GM23338 (cell line): Measurements from ENCODE around the gene SYNPR. TPM values are rescaled to one million over a fixed set of nuclear protein-coding genes. Genes with fewer than 3 reads are reported as not detected.

ENCODE experiments used
- ATAC-seq: fragments of 200-7000 bp; cut with Tn5 transposase; 3 replicates; pipeline ENCODE4 v1.9.1; 2020
- DNase-seq: peaks from one replicate; pipeline ENCODE4 v3.0.0-alpha.2; 2015; ENCODE audit warnings: low spot score
- H2AFZ ChIP-seq: fragments of 200-600 bp; sonication (generic); 2 replicates; pipeline ENCODE4 v1.8.0; 2016; ENCODE audit warnings: antibody characterized with exemption, mild to moderate bottlenecking, moderate library complexity
- H3F3A ChIP-seq: fragments of 200-600 bp; sonication (generic); replicated peaks from 2 replicates; pipeline ENCODE4 v1.8.0; 2017; ENCODE audit warnings: antibody characterized with exemption, mixed run types, low read depth
- H3K27ac ChIP-seq: fragments of 200-600 bp; sonication (generic); 2 replicates; pipeline ENCODE4 v1.6.1; 2016; ENCODE audit warnings: low read depth
- H3K27me3 ChIP-seq: fragments of 200-600 bp; sonication (generic); 2 replicates; pipeline ENCODE4 v1.8.0; 2016; ENCODE audit warnings: mild to moderate bottlenecking, mixed run types, moderate library complexity; ENCODE audit not compliant: insufficient read depth
- H3K36me3 ChIP-seq: fragments of 200-600 bp; sonication (generic); 2 replicates; pipeline ENCODE4 v1.8.0; 2016; ENCODE audit warnings: mild to moderate bottlenecking; ENCODE audit not compliant: insufficient read depth
- H3K4me1 ChIP-seq: fragments of 200-600 bp; sonication (generic); 2 replicates; pipeline ENCODE4 v1.8.0; 2016; ENCODE audit warnings: mild to moderate bottlenecking, moderate library complexity; ENCODE audit not compliant: insufficient read depth
- H3K4me2 ChIP-seq: fragments of 200-600 bp; sonication (generic); 2 replicates; pipeline ENCODE4 v1.7.1; 2017; ENCODE audit warnings: mixed run types
- H3K4me3 ChIP-seq: fragments of 200-600 bp; sonication (generic); 2 replicates; pipeline ENCODE4 v1.6.1; 2016; ENCODE audit warnings: mixed run types
- H3K79me2 ChIP-seq: fragments of 200-600 bp; sonication (generic); replicated peaks from 2 replicates; pipeline ENCODE4 v1.8.0; 2017; ENCODE audit warnings: mild to moderate bottlenecking; ENCODE audit not compliant: insufficient read depth
- H3K9me2 ChIP-seq: fragments of 200-600 bp; sonication (generic); 2 replicates; pipeline ENCODE4 v1.8.0; 2017; ENCODE audit not compliant: insufficient read depth
- H4K20me1 ChIP-seq: fragments of 200-600 bp; sonication (generic); replicated peaks from 2 replicates; pipeline ENCODE4 v1.8.0; 2017; ENCODE audit warnings: mild to moderate bottlenecking; ENCODE audit not compliant: insufficient read depth
- H3K27ac Mint-ChIP-seq: 2 replicates; pipeline ENCODE4 v1.8.0; 2020; ENCODE audit warnings: inconsistent platforms, mild to moderate bottlenecking, moderate library complexity, mixed read lengths
- H3K27me3 Mint-ChIP-seq: 3 replicates; pipeline ENCODE4 v1.8.0; 2022; ENCODE audit warnings: low read depth, mild to moderate bottlenecking, moderate library complexity, mixed read lengths, inconsistent platforms; ENCODE audit not compliant: insufficient read depth, poor library complexity
- H3K36me3 Mint-ChIP-seq: 3 replicates; pipeline ENCODE4 v1.8.0; 2021; ENCODE audit warnings: low read depth, mild to moderate bottlenecking, inconsistent platforms, moderate library complexity, mixed read lengths
- H3K4me1 Mint-ChIP-seq: 3 replicates; pipeline ENCODE4 v1.8.0; 2020; ENCODE audit warnings: mild to moderate bottlenecking, inconsistent platforms, mixed read lengths
- H3K4me3 Mint-ChIP-seq: 3 replicates; pipeline ENCODE4 v1.8.0; 2021; ENCODE audit warnings: moderate library complexity, mild to moderate bottlenecking, inconsistent platforms, mixed read lengths
- H3K9me3 Mint-ChIP-seq: 3 replicates; pipeline ENCODE4 v1.8.0; 2020; ENCODE audit warnings: moderate library complexity, mild to moderate bottlenecking, inconsistent platforms, mixed read lengths
- CREB1 ChIP-seq: fragments of 250-450 bp; sonication (Bioruptor Pico); IDR thresholded peaks from 2 replicates; pipeline ENCODE4 v1.5.0; 2020; ENCODE audit warnings: low read depth, mild to moderate bottlenecking, moderate library complexity
- EZH2 ChIP-seq: fragments of 200-600 bp; sonication (generic); IDR thresholded peaks from one replicate; pipeline ENCODE4 v1.8.0; 2017; ENCODE audit warnings: antibody characterized with exemption, mild to moderate bottlenecking, low read depth; ENCODE audit not compliant: unreplicated experiment
- EZH2phosphoT487 ChIP-seq: fragments of 200-600 bp; sonication (generic); IDR thresholded peaks from one replicate; pipeline ENCODE4 v1.8.1; 2018; ENCODE audit warnings: antibody characterized with exemption; ENCODE audit not compliant: unreplicated experiment
- JUNB ChIP-seq: IDR thresholded peaks from one replicate; pipeline ENCODE4 v1.6.1; 2016; ENCODE audit warnings: antibody characterized with exemption; ENCODE audit not compliant: unreplicated experiment
- ZNF114 ChIP-seq: fragments of 250-450 bp; sonication (Bioruptor Pico); IDR thresholded peaks from 2 replicates; pipeline ENCODE4 v1.5.0; 2020; ENCODE audit warnings: mild to moderate bottlenecking, moderate library complexity
- ZNF331 ChIP-seq: fragments of 250-450 bp; sonication (Bioruptor Pico); IDR thresholded peaks from 2 replicates; pipeline ENCODE4 v1.5.0; 2020; ENCODE audit warnings: low read depth, mild to moderate bottlenecking, moderate library complexity
- polyA plus RNA-seq: library from polyadenylated mRNA; unstranded; fragments of >200 nt; fragmentation: Nextera tagmentation; extraction: Ambion mirVana; gene quantifications from 2 replicates; pipeline ENCODE4 v1.2.1, GENCODE V29; 2016
- total RNA-seq: library from RNA; depleted of rRNA; stranded (reverse); fragments of >200 nt; shearing (Covaris generic); gene quantifications from 2 replicates; pipeline ENCODE4 v1.2.3, GENCODE V29; 2014
- TF ChIP-seq, protein P1 (sequence below): IDR thresholded peaks from one replicate; pipeline ENCODE4 v1.6.1; 2018; ENCODE audit warnings: antibody characterized with exemption; ENCODE audit not compliant: unreplicated experiment
- TF ChIP-seq, protein P2 (sequence below), 2 experiments: fragments of 200-600 bp in 1 of 2; sonication (generic) in 1 of 2; conservative IDR thresholded peaks; 2 replicates each; pipeline versions ENCODE4 v1.5.1 to v1.6.1; 2016 to 2017; ENCODE audit warnings: antibody characterized with exemption in 2 of 2, low read depth in 2 of 2, mild to moderate bottlenecking in 2 of 2, moderate library complexity in 1 of 2
- TF ChIP-seq, protein P3 (sequence below): IDR thresholded peaks from 2 replicates; pipeline ENCODE4 v1.6.1; 2016; ENCODE audit warnings: antibody characterized with exemption

The SYNPR gene
- total and polyA plus RNA-seq, 2 experiments from 2014 or later, result 0.38 to 0.55 TPM

DNA sequence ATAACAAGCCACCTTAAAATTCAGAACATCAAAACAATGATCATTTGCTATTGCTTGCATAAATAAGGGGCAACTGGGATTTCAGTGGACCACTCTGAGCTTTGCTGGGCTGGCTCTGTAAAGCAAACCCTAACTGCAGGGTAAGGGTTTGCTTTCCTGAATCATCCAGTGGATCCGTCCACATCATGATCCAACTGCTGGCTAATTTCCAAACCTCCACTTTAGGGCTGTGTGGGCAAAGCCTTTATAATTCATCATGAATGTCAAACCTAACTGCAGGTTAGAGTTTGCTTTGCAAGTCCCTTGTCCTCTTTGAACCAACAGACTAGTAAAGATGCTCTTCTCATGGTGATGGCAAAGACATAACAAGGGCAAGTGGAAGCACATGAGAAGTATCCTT is 76.1 kb downstream of the SYNPR start (continued):
- TF ChIP-seq, protein P1, sequence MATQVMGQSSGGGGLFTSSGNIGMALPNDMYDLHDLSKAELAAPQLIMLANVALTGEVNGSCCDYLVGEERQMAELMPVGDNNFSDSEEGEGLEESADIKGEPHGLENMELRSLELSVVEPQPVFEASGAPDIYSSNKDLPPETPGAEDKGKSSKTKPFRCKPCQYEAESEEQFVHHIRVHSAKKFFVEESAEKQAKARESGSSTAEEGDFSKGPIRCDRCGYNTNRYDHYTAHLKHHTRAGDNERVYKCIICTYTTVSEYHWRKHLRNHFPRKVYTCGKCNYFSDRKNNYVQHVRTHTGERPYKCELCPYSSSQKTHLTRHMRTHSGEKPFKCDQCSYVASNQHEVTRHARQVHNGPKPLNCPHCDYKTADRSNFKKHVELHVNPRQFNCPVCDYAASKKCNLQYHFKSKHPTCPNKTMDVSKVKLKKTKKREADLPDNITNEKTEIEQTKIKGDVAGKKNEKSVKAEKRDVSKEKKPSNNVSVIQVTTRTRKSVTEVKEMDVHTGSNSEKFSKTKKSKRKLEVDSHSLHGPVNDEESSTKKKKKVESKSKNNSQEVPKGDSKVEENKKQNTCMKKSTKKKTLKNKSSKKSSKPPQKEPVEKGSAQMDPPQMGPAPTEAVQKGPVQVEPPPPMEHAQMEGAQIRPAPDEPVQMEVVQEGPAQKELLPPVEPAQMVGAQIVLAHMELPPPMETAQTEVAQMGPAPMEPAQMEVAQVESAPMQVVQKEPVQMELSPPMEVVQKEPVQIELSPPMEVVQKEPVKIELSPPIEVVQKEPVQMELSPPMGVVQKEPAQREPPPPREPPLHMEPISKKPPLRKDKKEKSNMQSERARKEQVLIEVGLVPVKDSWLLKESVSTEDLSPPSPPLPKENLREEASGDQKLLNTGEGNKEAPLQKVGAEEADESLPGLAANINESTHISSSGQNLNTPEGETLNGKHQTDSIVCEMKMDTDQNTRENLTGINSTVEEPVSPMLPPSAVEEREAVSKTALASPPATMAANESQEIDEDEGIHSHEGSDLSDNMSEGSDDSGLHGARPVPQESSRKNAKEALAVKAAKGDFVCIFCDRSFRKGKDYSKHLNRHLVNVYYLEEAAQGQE, result no peak
- TF ChIP-seq ZNF114 (CRISPR knock-in tag), result no peak
- TF ChIP-seq EZH2, result no peak
- no peak for TF ChIP-seq JUNB
- no peak for TF ChIP-seq EZH2phosphoT487

DNA sequence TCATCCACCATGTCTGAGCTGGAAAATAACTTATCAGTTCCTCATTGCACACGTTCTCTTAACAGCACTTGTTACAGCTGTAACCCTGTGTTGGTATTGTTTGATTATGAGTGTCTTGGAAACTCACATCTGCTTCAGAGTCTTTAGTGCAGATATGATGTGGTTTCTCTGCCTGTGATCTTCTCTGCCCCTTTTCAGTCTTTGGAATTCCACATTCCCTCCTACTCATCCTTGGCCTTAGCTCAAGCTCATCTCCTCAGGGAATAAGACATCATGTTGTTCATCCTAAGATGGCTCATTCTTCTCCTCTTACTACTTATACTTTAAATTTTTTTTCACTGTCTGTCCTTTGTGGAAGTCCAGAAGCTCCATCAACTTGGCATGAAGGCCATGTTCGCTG is 77.7 kb downstream of the SYNPR start:
- H2AFZ ChIP-seq, result no peak overlapping the region
- no peak overlapping the region for H3K4me2 ChIP-seq
- H3K9me3 Mint-ChIP-seq, result no peaks in the 10 kb centered on the region
- H3K27ac Mint-ChIP-seq, result no peak overlapping the region
- peaks cover 3% of the 10 kb centered on the region for H3K27me3 Mint-ChIP-seq
- ATAC-seq, result no peak
- H3K4me3 Mint-ChIP-seq, result no peak overlapping the region
- peaks cover 4% of the 10 kb centered on the region for H3K4me1 Mint-ChIP-seq
- no peaks in the 10 kb centered on the region for H3K36me3 ChIP-seq
- no peaks in the 10 kb centered on the region for H3K79me2 ChIP-seq
- peaks cover 6% of the 10 kb centered on the region; the same call in 1 of the 2 replicates for H3K9me2 ChIP-seq
- TF ChIP-seq, protein P2, sequence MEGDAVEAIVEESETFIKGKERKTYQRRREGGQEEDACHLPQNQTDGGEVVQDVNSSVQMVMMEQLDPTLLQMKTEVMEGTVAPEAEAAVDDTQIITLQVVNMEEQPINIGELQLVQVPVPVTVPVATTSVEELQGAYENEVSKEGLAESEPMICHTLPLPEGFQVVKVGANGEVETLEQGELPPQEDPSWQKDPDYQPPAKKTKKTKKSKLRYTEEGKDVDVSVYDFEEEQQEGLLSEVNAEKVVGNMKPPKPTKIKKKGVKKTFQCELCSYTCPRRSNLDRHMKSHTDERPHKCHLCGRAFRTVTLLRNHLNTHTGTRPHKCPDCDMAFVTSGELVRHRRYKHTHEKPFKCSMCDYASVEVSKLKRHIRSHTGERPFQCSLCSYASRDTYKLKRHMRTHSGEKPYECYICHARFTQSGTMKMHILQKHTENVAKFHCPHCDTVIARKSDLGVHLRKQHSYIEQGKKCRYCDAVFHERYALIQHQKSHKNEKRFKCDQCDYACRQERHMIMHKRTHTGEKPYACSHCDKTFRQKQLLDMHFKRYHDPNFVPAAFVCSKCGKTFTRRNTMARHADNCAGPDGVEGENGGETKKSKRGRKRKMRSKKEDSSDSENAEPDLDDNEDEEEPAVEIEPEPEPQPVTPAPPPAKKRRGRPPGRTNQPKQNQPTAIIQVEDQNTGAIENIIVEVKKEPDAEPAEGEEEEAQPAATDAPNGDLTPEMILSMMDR (conservative IDR thresholded peaks at IDR 0.05; ENCODE audit: low read depth in 2 of 2), result no peak
- TF ChIP-seq, protein P3, sequence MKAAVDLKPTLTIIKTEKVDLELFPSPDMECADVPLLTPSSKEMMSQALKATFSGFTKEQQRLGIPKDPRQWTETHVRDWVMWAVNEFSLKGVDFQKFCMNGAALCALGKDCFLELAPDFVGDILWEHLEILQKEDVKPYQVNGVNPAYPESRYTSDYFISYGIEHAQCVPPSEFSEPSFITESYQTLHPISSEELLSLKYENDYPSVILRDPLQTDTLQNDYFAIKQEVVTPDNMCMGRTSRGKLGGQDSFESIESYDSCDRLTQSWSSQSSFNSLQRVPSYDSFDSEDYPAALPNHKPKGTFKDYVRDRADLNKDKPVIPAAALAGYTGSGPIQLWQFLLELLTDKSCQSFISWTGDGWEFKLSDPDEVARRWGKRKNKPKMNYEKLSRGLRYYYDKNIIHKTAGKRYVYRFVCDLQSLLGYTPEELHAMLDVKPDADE, result no peak
- TF ChIP-seq ZNF114 (CRISPR knock-in tag) (no peak), EZH2phosphoT487 (no peak), ZNF331 (CRISPR knock-in tag) (no peak), EZH2 (no peak), CREB1 (no peak)
- TF ChIP-seq, protein P1, result no peak
- H3K27me3 ChIP-seq, result no peaks in the 10 kb centered on the region
- no peak overlapping the region for H3K27ac ChIP-seq
- DNase-seq, result no peak
- H3F3A ChIP-seq, result no peaks in the 10 kb centered on the region
- no peaks in the 10 kb centered on the region for H4K20me1 ChIP-seq
- no peak overlapping the region for H3K4me3 ChIP-seq
- no peaks in the 10 kb centered on the region for H3K36me3 Mint-ChIP-seq
- H3K4me1 ChIP-seq, result no peaks in the 10 kb centered on the region
